Measurements from ENCODE around the gene MYO1D.
A peak's percentile ranks its signal among the peaks of the same experiment; 100 is the strongest.

MYO1D gene

GRCh38 chr17:32854207-32854606 is 22.7 kb downstream of the MYO1D start:
- FAIRE-seq, result no peak

- FAIRE-seq, result no peak
These were observed 24.1 kb downstream of the MYO1D start for GRCh38 chr17:32852811-32853210.

- FAIRE-seq, result no peak
These were observed 27.0 kb downstream of the MYO1D start for GRCh38 chr17:32849879-32850278.

GRCh38 chr17:32847977-32848376 is 28.9 kb downstream of the MYO1D start:
- no peak for FAIRE-seq

- no peak for FAIRE-seq
These were observed 30.8 kb downstream of the MYO1D start for GRCh38 chr17:32846143-32846542.

GRCh38 chr17:32840241-32840640 is 36.7 kb downstream of the MYO1D start:
- FAIRE-seq, result no peak

GRCh38 chr17:32836527-32836926 is 40.4 kb downstream of the MYO1D start:
- peak; percentile 53 for FAIRE-seq

- FAIRE-seq, result no peak
These were observed 41.6 kb downstream of the MYO1D start for GRCh38 chr17:32835291-32835761.

GRCh38 chr17:32834104-32834503 is 42.8 kb downstream of the MYO1D start:
- FAIRE-seq, result no peak

- FAIRE-seq, result no peak
These were observed 43.4 kb downstream of the MYO1D start for GRCh38 chr17:32833526-32833925.

GRCh38 chr17:32833076-32833475 is 43.8 kb downstream of the MYO1D start:
- FAIRE-seq, result no peak

- FAIRE-seq, result no peak
These were observed 45.2 kb downstream of the MYO1D start for GRCh38 chr17:32831627-32832243.

- FAIRE-seq, result no peak
These were observed 45.7 kb downstream of the MYO1D start for GRCh38 chr17:32831223-32831622.

GRCh38 chr17:32828822-32829221 is 48.1 kb downstream of the MYO1D start:
- FAIRE-seq, result no peak

GRCh38 chr17:32827227-32827626 is 49.7 kb downstream of the MYO1D start:
- no peak for FAIRE-seq

GRCh38 chr17:32826076-32826475 is 50.8 kb downstream of the MYO1D start:
- FAIRE-seq, result no peak

- FAIRE-seq, result no peak
These were observed 52.6 kb downstream of the MYO1D start for GRCh38 chr17:32824334-32824733.

GRCh38 chr17:32822996-32823395 is 53.9 kb downstream of the MYO1D start:
- FAIRE-seq, result no peak

- FAIRE-seq, result peak; percentile 93
These were observed 54.7 kb downstream of the MYO1D start for GRCh38 chr17:32821987-32822934.

- no peak for FAIRE-seq
These were observed 56.5 kb downstream of the MYO1D start for GRCh38 chr17:32820440-32820839.

GRCh38 chr17:32819787-32820186 is 57.1 kb downstream of the MYO1D start:
- no peak for FAIRE-seq

GRCh38 chr17:32819035-32819434 is 57.9 kb downstream of the MYO1D start:
- no peak for FAIRE-seq

GRCh38 chr17:32815460-32815859 is 61.5 kb downstream of the MYO1D start:
- no peak for FAIRE-seq

- FAIRE-seq, result no peak
These were observed 62.1 kb downstream of the MYO1D start for GRCh38 chr17:32814836-32815235.

All from G401.6 (cell line).